ENCODE data around the gene RNF2.

Gene RNF2

DNA sequence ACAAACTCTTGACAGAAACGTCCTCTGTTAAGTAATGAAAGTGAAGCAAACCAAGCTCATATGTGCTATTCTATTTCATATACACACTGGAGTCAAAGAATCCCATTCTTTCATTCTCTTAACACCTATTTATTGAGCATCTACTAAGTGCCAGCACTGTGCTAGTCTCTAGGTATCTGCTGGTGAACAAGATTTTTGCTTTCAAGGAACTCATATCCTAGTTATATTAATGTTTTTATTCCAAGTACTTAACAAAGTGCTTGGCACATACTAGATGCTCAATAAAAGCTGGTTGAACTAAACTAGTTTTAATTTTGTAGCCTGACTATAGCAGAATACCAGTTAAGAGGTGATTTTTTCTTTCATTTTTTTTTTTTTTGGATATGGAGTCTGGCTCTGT, 3.6 kb upstream of the RNF2 start:
- Histone ChIP-seq H3K27ac (ENCODE audit: low read length, poor library complexity, severe bottlenecking) (no peak overlapping the region), H2BK15ac (ENCODE audit: low read depth, poor library complexity, severe bottlenecking) (no peak overlapping the region), H2BK120ac (ENCODE audit: low read depth, low read length) (no peak overlapping the region), H3K9me3 (ENCODE audit: control insufficient read depth, low read length) (no peaks in the 10 kb centered on the region), H3K14ac (ENCODE audit: low read length in 2 of 2) (no peak overlapping the region), H3K4ac (ENCODE audit: low read depth in 1 of 2, low read length in 2 of 2) (no peak overlapping the region), H4K8ac (ENCODE audit: low read length) (no peak overlapping the region), H2AFZ (ENCODE audit: low read depth, low read length) (no peak overlapping the region), H3K4me2 (ENCODE audit: low read length, poor library complexity, severe bottlenecking) (no peak overlapping the region), H4K91ac (ENCODE audit: low read length) (no peak overlapping the region), H2BK5ac (ENCODE audit: low read depth, low read length, poor library complexity, severe bottlenecking) (no peak overlapping the region), H3K36me3 (ENCODE audit: control insufficient read depth in 1 of 2, insufficient read depth in 2 of 2, low read depth in 1 of 2, low read length in 2 of 2) (no peaks in the 10 kb centered on the region), H3K18ac (ENCODE audit: low read depth in 1 of 2, low read length in 2 of 2) (no peak overlapping the region), H2BK12ac (ENCODE audit: low read length in 2 of 2) (no peak overlapping the region), H3K79me1 (replicated peaks; ENCODE audit: low read length, poor library complexity, severe bottlenecking) (no peaks in the 10 kb centered on the region), H3K27me3 (ENCODE audit: control insufficient read depth in 1 of 2, insufficient read depth in 1 of 2, low read length in 2 of 2) (no peaks in the 10 kb centered on the region), H3K9ac (ENCODE audit: low read length) (no peak overlapping the region), H3K23ac (ENCODE audit: low read length in 2 of 2) (no peak overlapping the region), H3K4me1 (ENCODE audit: control insufficient read depth, insufficient read depth, low read depth, low read length) (peaks cover 5% of the 10 kb centered on the region), H3K4me3 (ENCODE audit: insufficient read depth in 1 of 2, low read depth in 1 of 2, low read length in 2 of 2) (no peak overlapping the region), H2AK5ac (ENCODE audit: low read length, severe bottlenecking) (no peak overlapping the region)
- whole genome bisulfite sequencing: 40% methylated on average over 1 of the region's 1 CpG
- DNase-seq: no peak

GRCh38 chr1:185042737-185043136, 2.6 kb upstream of the RNF2 start:
- H2BK5ac ChIP-seq (ENCODE audit: low read depth, low read length, poor library complexity, severe bottlenecking): no peak overlapping the region
- no peak overlapping the region for H4K91ac ChIP-seq (ENCODE audit: low read length)
- H3K23ac ChIP-seq (ENCODE audit: low read length in 2 of 2): no peak overlapping the region
- H3K4me3 ChIP-seq (ENCODE audit: insufficient read depth in 1 of 2, low read depth in 1 of 2, low read length in 2 of 2): no peak overlapping the region
- no peaks in the 10 kb centered on the region for H3K9me3 ChIP-seq (ENCODE audit: control insufficient read depth, low read length)
- no peaks in the 10 kb centered on the region for H3K36me3 ChIP-seq (ENCODE audit: control insufficient read depth in 1 of 2, insufficient read depth in 2 of 2, low read depth in 1 of 2, low read length in 2 of 2)
- H4K8ac ChIP-seq (ENCODE audit: low read length): no peak overlapping the region
- no peak overlapping the region for H3K4ac ChIP-seq (ENCODE audit: low read depth in 1 of 2, low read length in 2 of 2)
- H3K4me1 ChIP-seq (ENCODE audit: control insufficient read depth, insufficient read depth, low read depth, low read length): peaks cover 5% of the 10 kb centered on the region
- no peak overlapping the region for H2BK15ac ChIP-seq (ENCODE audit: low read depth, poor library complexity, severe bottlenecking)
- H3K27ac ChIP-seq (ENCODE audit: low read length, poor library complexity, severe bottlenecking): no peak overlapping the region
- H3K9ac ChIP-seq (ENCODE audit: low read length): no peak overlapping the region
- no peak overlapping the region for H3K18ac ChIP-seq (ENCODE audit: low read depth in 1 of 2, low read length in 2 of 2)
- no peak overlapping the region for H3K4me2 ChIP-seq (ENCODE audit: low read length, poor library complexity, severe bottlenecking)
- no peak overlapping the region for H2AFZ ChIP-seq (ENCODE audit: low read depth, low read length)
- no peak for DNase-seq
- H3K79me1 ChIP-seq (replicated peaks; ENCODE audit: low read length, poor library complexity, severe bottlenecking): no peaks in the 10 kb centered on the region
- no peak overlapping the region for H2AK5ac ChIP-seq (ENCODE audit: low read length, severe bottlenecking)
- no peak overlapping the region for H2BK120ac ChIP-seq (ENCODE audit: low read depth, low read length)
- no peak overlapping the region for H2BK12ac ChIP-seq (ENCODE audit: low read length in 2 of 2)
- no peak overlapping the region for H3K14ac ChIP-seq (ENCODE audit: low read length in 2 of 2)
- no peaks in the 10 kb centered on the region for H3K27me3 ChIP-seq (ENCODE audit: control insufficient read depth in 1 of 2, insufficient read depth in 1 of 2, low read length in 2 of 2)
- 88% methylated on average over 4 of the region's 6 CpGs for WGBS

GRCh38 chr1:185044387-185044786, 971 bp upstream of the RNF2 start:
- Histone ChIP-seq H3K4me3 (ENCODE audit: insufficient read depth in 1 of 2, low read depth in 1 of 2, low read length in 2 of 2) (peak overlapping the region in 1 of 2 experiments; percentile 97), H2BK5ac (ENCODE audit: low read depth, low read length, poor library complexity, severe bottlenecking) (no peak overlapping the region)
- 99% methylated on average over 5 of the region's 8 CpGs for WGBS

GRCh38 chr1:185045814-185046492, 595 bp downstream of the RNF2 start:
- Histone ChIP-seq H3K27me3 (ENCODE audit: control insufficient read depth in 1 of 2, insufficient read depth in 1 of 2, low read length in 2 of 2) (no peaks in the 10 kb centered on the region), H2BK5ac (ENCODE audit: low read depth, low read length, poor library complexity, severe bottlenecking) (no peak overlapping the region), H3K4me2 (ENCODE audit: low read length, poor library complexity, severe bottlenecking) (peak overlapping the region; percentile 91), H4K8ac (ENCODE audit: low read length) (peak overlapping the region; percentile 85), H3K23ac (ENCODE audit: low read length in 2 of 2) (no peak overlapping the region), H3K14ac (ENCODE audit: low read length in 2 of 2) (peak overlapping the region in 1 of 2 experiments; percentile 83), H3K4me1 (ENCODE audit: control insufficient read depth, insufficient read depth, low read depth, low read length) (peaks cover 5% of the 10 kb centered on the region), H3K27ac (ENCODE audit: low read length, poor library complexity, severe bottlenecking) (peak overlapping the region; percentile 18), H3K9me3 (ENCODE audit: control insufficient read depth, low read length) (no peaks in the 10 kb centered on the region), H3K4me3 (ENCODE audit: insufficient read depth in 1 of 2, low read depth in 1 of 2, low read length in 2 of 2) (peak overlapping the region; percentile 70 to 97), H3K9ac (ENCODE audit: low read length) (peak overlapping the region; percentile 90), H3K79me1 (replicated peaks; ENCODE audit: low read length, poor library complexity, severe bottlenecking) (peaks cover 2% of the 10 kb centered on the region), H4K91ac (ENCODE audit: low read length) (peak overlapping the region; percentile 70), H3K4ac (ENCODE audit: low read depth in 1 of 2, low read length in 2 of 2) (peak overlapping the region; percentile 54 to 97), H3K18ac (ENCODE audit: low read depth in 1 of 2, low read length in 2 of 2) (peak overlapping the region; percentile 62 to 96), H2BK12ac (ENCODE audit: low read length in 2 of 2) (peak overlapping the region in 1 of 2 experiments; percentile 76), H2BK15ac (ENCODE audit: low read depth, poor library complexity, severe bottlenecking) (peak overlapping the region; percentile 95), H2BK120ac (ENCODE audit: low read depth, low read length) (peak overlapping the region; percentile 86), H3K36me3 (ENCODE audit: control insufficient read depth in 1 of 2, insufficient read depth in 2 of 2, low read depth in 1 of 2, low read length in 2 of 2) (no peaks in the 10 kb centered on the region), H2AFZ (ENCODE audit: low read depth, low read length) (peak overlapping the region; percentile 69), H2AK5ac (ENCODE audit: low read length, severe bottlenecking) (no peak overlapping the region)
- WGBS: under 1% methylated on average over 36 of the region's 52 CpGs
- DNase-seq: peak; percentile 60

More at GRCh38 chr1:185044387-185044786, 971 bp upstream of the RNF2 start:
- DNase-seq: no peak
- Histone ChIP-seq H3K9me3 (ENCODE audit: control insufficient read depth, low read length) (no peaks in the 10 kb centered on the region), H3K23ac (ENCODE audit: low read length in 2 of 2) (no peak overlapping the region), H2BK120ac (ENCODE audit: low read depth, low read length) (no peak overlapping the region), H3K4me2 (ENCODE audit: low read length, poor library complexity, severe bottlenecking) (no peak overlapping the region), H3K4ac (ENCODE audit: low read depth in 1 of 2, low read length in 2 of 2) (no peak overlapping the region), H3K79me1 (replicated peaks; ENCODE audit: low read length, poor library complexity, severe bottlenecking) (peaks cover 2% of the 10 kb centered on the region), H2BK12ac (ENCODE audit: low read length in 2 of 2) (no peak overlapping the region), H3K4me1 (ENCODE audit: control insufficient read depth, insufficient read depth, low read depth, low read length) (peaks cover 5% of the 10 kb centered on the region), H3K9ac (ENCODE audit: low read length) (peak overlapping the region; percentile 77), H3K27me3 (ENCODE audit: control insufficient read depth in 1 of 2, insufficient read depth in 1 of 2, low read length in 2 of 2) (no peaks in the 10 kb centered on the region), H4K8ac (ENCODE audit: low read length) (no peak overlapping the region), H2BK15ac (ENCODE audit: low read depth, poor library complexity, severe bottlenecking) (no peak overlapping the region), H2AFZ (ENCODE audit: low read depth, low read length) (no peak overlapping the region), H3K36me3 (ENCODE audit: control insufficient read depth in 1 of 2, insufficient read depth in 2 of 2, low read depth in 1 of 2, low read length in 2 of 2) (no peaks in the 10 kb centered on the region), H3K14ac (ENCODE audit: low read length in 2 of 2) (no peak overlapping the region), H3K27ac (ENCODE audit: low read length, poor library complexity, severe bottlenecking) (no peak overlapping the region), H2AK5ac (ENCODE audit: low read length, severe bottlenecking) (no peak overlapping the region), H3K18ac (ENCODE audit: low read depth in 1 of 2, low read length in 2 of 2) (no peak overlapping the region), H4K91ac (ENCODE audit: low read length) (no peak overlapping the region)

All from mesenchymal stem cell (in vitro differentiated cells and primary cell).